Activated CD8-positive, alpha-beta T cell treated with anti-CD3 and anti-CD28 coated beads for 36 hours (primary cell): ENCODE data around the gene C11orf21. TPM values are rescaled to one million over a fixed set of nuclear protein-coding genes. Genes with fewer than 3 reads are reported as not detected.

Experiments
- ATAC-seq: fragments of 200-7000 bp; cut with Tn5 transposase; one replicate; pipeline ENCODE4 v1.10.0; 2021; ENCODE audit warnings: mild to moderate bottlenecking, moderate library complexity
- CTCF ChIA-PET: fragments of 350-600 bp; sonication (Branson Sonifier 250); formaldehyde crosslinking; loops from one replicate; lab custom pipeline; 2021; ENCODE audit warnings: antibody characterized with exemption; lab: Charles Lee
- POLR2A ChIA-PET: fragments of 350-600 bp; sonication (Branson Sonifier 250); formaldehyde crosslinking; loops from one replicate; lab custom pipeline; 2021; ENCODE audit warnings: antibody characterized with exemption; lab: Charles Lee
- DNase-seq: peaks from one replicate; pipeline ENCODE4 v3.0.0-alpha.2; 2020
- H3K27ac Mint-ChIP-seq: one replicate; pipeline ENCODE4 v1.8.0; 2021; ENCODE audit warnings: mild to moderate bottlenecking, mixed read lengths
- H3K27me3 Mint-ChIP-seq: one replicate; pipeline ENCODE4 v1.8.0; 2021; ENCODE audit warnings: mixed read lengths
- H3K36me3 Mint-ChIP-seq: one replicate; pipeline ENCODE4 v1.8.0; 2021; ENCODE audit warnings: low read depth, mixed read lengths
- H3K4me1 Mint-ChIP-seq: one replicate; pipeline ENCODE4 v1.8.0; 2021; ENCODE audit warnings: low read depth, mixed read lengths
- H3K4me3 Mint-ChIP-seq: one replicate; pipeline ENCODE4 v1.8.0; 2021; ENCODE audit warnings: mild to moderate bottlenecking, moderate library complexity, mixed read lengths
- H3K9me3 Mint-ChIP-seq: one replicate; pipeline ENCODE4 v1.8.0; 2021; ENCODE audit warnings: mixed read lengths
- CTCF ChIP-seq: fragments of 200-600 bp; IDR thresholded peaks from one replicate; pipeline ENCODE4 v1.8.0; 2022; ENCODE audit warnings: antibody characterized with exemption, mild to moderate bottlenecking
- intact Hi-C: fragments of 100-400 bp; cut with micrococcal nuclease; formaldehyde crosslinking; loops from one replicate; pipeline ENCODE4 v1.10.0; 2022
- total RNA-seq, 2 experiments: library from RNA; stranded (reverse); gene quantifications; one replicate each; pipeline ENCODE4 v1.2.3, GENCODE V29; 2021

Gene C11orf21
- total RNA-seq, 2 experiments from 2014 or later: 2.1 to 2.2 TPM

- Mint-ChIP-seq H3K27ac (no peak overlapping the region), H3K27me3 (peaks cover 11% of the 10 kb centered on the region), H3K4me1 (peaks cover 29% of the 10 kb centered on the region), H3K4me3 (no peak overlapping the region), H3K36me3 (no peaks in the 10 kb centered on the region), H3K9me3 (no peaks in the 10 kb centered on the region)
- ChIA-PET POLR2A (no interaction called here), CTCF (interaction anchor here (1.8 kb wide), 1 partner anchor 38 kb away, joined by 5 read pairs; no protein-coding TSS in a partner anchor)
- intact Hi-C loops: no loop called here
- ATAC-seq: no peak
- DNase-seq: no peak
- TF ChIP-seq CTCF: no peak
Measured at GRCh38 chr11:2266586-2267305, 35.0 kb downstream of the C11orf21 start.

- ATAC-seq: no peak
- H3K27ac Mint-ChIP-seq: peak overlapping the region; percentile 22
- POLR2A ChIA-PET: no interaction called here
- no peaks in the 10 kb centered on the region for H3K36me3 Mint-ChIP-seq
- H3K9me3 Mint-ChIP-seq: no peaks in the 10 kb centered on the region
- DNase-seq: no peak
- no peak for TF ChIP-seq CTCF
- H3K4me1 Mint-ChIP-seq: peaks cover 26% of the 10 kb centered on the region
- H3K4me3 Mint-ChIP-seq: peak overlapping the region; percentile 9
- intact Hi-C loops: no loop called here
- CTCF ChIA-PET: no interaction called here
- H3K27me3 Mint-ChIP-seq: peaks cover 7% of the 10 kb centered on the region
Measured at GRCh38 chr11:2265854-2266585, 35.7 kb downstream of the C11orf21 start.

GRCh38 chr11:2265396-2265795, 36.3 kb downstream of the C11orf21 start:
- ATAC-seq (peak; percentile 60), DNase-seq (peak; percentile 49)
- H3K36me3 Mint-ChIP-seq: no peaks in the 10 kb centered on the region
- peaks cover 23% of the 10 kb centered on the region for H3K4me1 Mint-ChIP-seq
- peak overlapping the region; percentile 9 for H3K4me3 Mint-ChIP-seq
- POLR2A ChIA-PET: no interaction called here
- H3K9me3 Mint-ChIP-seq: no peaks in the 10 kb centered on the region
- H3K27me3 Mint-ChIP-seq: peaks cover 4% of the 10 kb centered on the region
- TF ChIP-seq CTCF: no peak
- intact Hi-C loops: no loop called here
- peak overlapping the region; percentile 22 for H3K27ac Mint-ChIP-seq
- CTCF ChIA-PET: no interaction called here

- intact Hi-C loops: no loop called here
- no peaks in the 10 kb centered on the region for H3K36me3 Mint-ChIP-seq
- DNase-seq (no peak), ATAC-seq (no peak)
- no peak for TF ChIP-seq CTCF
- peaks cover 23% of the 10 kb centered on the region for H3K4me1 Mint-ChIP-seq
- no peak overlapping the region for H3K27ac Mint-ChIP-seq
- no peaks in the 10 kb centered on the region for H3K9me3 Mint-ChIP-seq
- peaks cover 3% of the 10 kb centered on the region for H3K27me3 Mint-ChIP-seq
- CTCF ChIA-PET: no interaction called here
- H3K4me3 Mint-ChIP-seq: no peak overlapping the region
- POLR2A ChIA-PET: no interaction called here
Measured at GRCh38 chr11:2264366-2265053, 37.2 kb downstream of the C11orf21 start.
